Stimulated activated CD8-positive, alpha-beta memory T cell treated with anti-CD3 and anti-CD28 coated beads, Interleukin-4, amount 100 ng/mL, for 24 hours (primary cell): Measurements from ENCODE around the gene ZBP1.
A peak's percentile ranks its signal among the peaks of the same experiment; 100 is the strongest.

Source experiments
- DNase-seq: peaks from one replicate; pipeline ENCODE4 v3.0.0-alpha.2; 2020; ENCODE audit warnings: low read depth

Gene ZBP1

GRCh38 chr20:57658447-57658832 lies 38.2 kb upstream of the ZBP1 start:
- no peak for DNase-seq

GRCh38 chr20:57657535-57658446 lies 37.6 kb upstream of the ZBP1 start:
- peak; percentile 15 for DNase-seq

GRCh38 chr20:57656821-57657534 lies 36.8 kb upstream of the ZBP1 start:
- DNase-seq: no peak

- DNase-seq: no peak
Measured at GRCh38 chr20:57656252-57656820, 36.1 kb upstream of the ZBP1 start.

GRCh38 chr20:57655809-57656155 lies 35.6 kb upstream of the ZBP1 start:
- DNase-seq: no peak

- DNase-seq: no peak
Measured at GRCh38 chr20:57654998-57655808, 35.0 kb upstream of the ZBP1 start.

GRCh38 chr20:57654363-57654997 lies 34.3 kb upstream of the ZBP1 start:
- DNase-seq: peak; percentile 37

- no peak for DNase-seq
Measured at GRCh38 chr20:57653910-57654309, 33.7 kb upstream of the ZBP1 start.

- DNase-seq: no peak
Measured at GRCh38 chr20:57653546-57653900, 33.3 kb upstream of the ZBP1 start.

- no peak for DNase-seq
Measured at GRCh38 chr20:57652606-57653545, 32.6 kb upstream of the ZBP1 start.

GRCh38 chr20:57651881-57652605 lies 31.8 kb upstream of the ZBP1 start:
- no peak for DNase-seq

GRCh38 chr20:57650756-57651483 lies 30.7 kb upstream of the ZBP1 start:
- DNase-seq: no peak

- no peak for DNase-seq
Measured at GRCh38 chr20:57650266-57650665, 30.0 kb upstream of the ZBP1 start.

GRCh38 chr20:57649617-57650015 lies 29.4 kb upstream of the ZBP1 start:
- no peak for DNase-seq

GRCh38 chr20:57648878-57649616 lies 28.8 kb upstream of the ZBP1 start:
- DNase-seq: no peak

- DNase-seq: no peak
Measured at GRCh38 chr20:57647933-57648785, 27.9 kb upstream of the ZBP1 start.
